Measurements from ENCODE around the gene HNRNPDL.
"Not testable (repeated sequence)": the region's sequence is repeated elsewhere in the genome, so short reads cannot be mapped to it uniquely, and the experiment has no call there.

Gene HNRNPDL

GRCh38 chr4:82436780-82437179 is 6.5 kb upstream of the HNRNPDL start:
- intact Hi-C loops (cut with DNase I), result no loop called here
- DNase-seq, result no peak

- intact Hi-C loops (cut with DNase I), result no loop called here
- DNase-seq, result no peak
Observed at GRCh38 chr4:82436130-82436529, 5.9 kb upstream of the HNRNPDL start.

- no peak for DNase-seq
- intact Hi-C loops (cut with DNase I), result loop anchor here (5.0 kb wide), 2 partner anchors 148 to 577 kb away; partner anchors contain the start of gene LIN54
Observed at GRCh38 chr4:82434949-82435348, 4.7 kb upstream of the HNRNPDL start.

- intact Hi-C loops (cut with DNase I), result loop anchor here (5.0 kb wide), 2 partner anchors 146 to 579 kb away; partner anchors contain the start of gene LIN54
Observed at GRCh38 chr4:82433791-82434190, 3.5 kb upstream of the HNRNPDL start.

GRCh38 chr4:82432596-82432995 is 2.3 kb upstream of the HNRNPDL start:
- intact Hi-C loops (cut with DNase I), result loop anchor here (5.0 kb wide), 2 partner anchors 145 to 580 kb away; partner anchors contain the start of gene LIN54

More at GRCh38 chr4:82433791-82434190, 3.5 kb upstream of the HNRNPDL start:
- no peak for DNase-seq

GRCh38 chr4:82431831-82432230 is 1.6 kb upstream of the HNRNPDL start:
- DNase-seq, result no peak
- intact Hi-C loops (cut with DNase I), result loop anchor here (5.0 kb wide), 2 partner anchors 145 to 580 kb away; partner anchors contain the start of gene LIN54

More at GRCh38 chr4:82432596-82432995, 2.3 kb upstream of the HNRNPDL start:
- no peak for DNase-seq

GRCh38 chr4:82430964-82431745 is 893 bp upstream of the HNRNPDL start:
- intact Hi-C loops (cut with DNase I), result loop anchor here (5.0 kb wide), 2 partner anchors 144 to 581 kb away; partner anchors contain the start of gene LIN54
- peak in 36 of 42 donors; percentile 13 to 70 (median 41) for DNase-seq

GRCh38 chr4:82429728-82430192 is 502 bp downstream of the HNRNPDL start:
- DNase-seq, result peak in 4 of 42 donors; percentile 6 to 68 (median 53)
- intact Hi-C loops (cut with DNase I), result loop anchor here (1.0 to 5.0 kb wide), 3 partner anchors 55 to 583 kb away; partner anchors contain the start of gene LIN54

- peak; percentile 68 to 97 (median 93) for DNase-seq
- intact Hi-C loops (cut with DNase I), result loop anchor here (1.0 kb wide), 1 partner anchor 55 kb away; no protein-coding TSS in a partner anchor
Observed at GRCh38 chr4:82428969-82429727, 1.1 kb downstream of the HNRNPDL start.

- intact Hi-C loops (cut with DNase I), result no loop called here
- no peak for DNase-seq
Observed at GRCh38 chr4:82428526-82428968, 1.7 kb downstream of the HNRNPDL start.

GRCh38 chr4:82425478-82425877 is 4.8 kb downstream of the HNRNPDL start:
- no peak for DNase-seq
- intact Hi-C loops (cut with DNase I), result no loop called here

- intact Hi-C loops (cut with DNase I), result no loop called here
- no peak for DNase-seq
Observed at GRCh38 chr4:82423245-82424054, 6.8 kb downstream of the HNRNPDL start.

GRCh38 chr4:82422616-82423015 is 7.6 kb downstream of the HNRNPDL start:
- intact Hi-C loops (cut with DNase I), result no loop called here
- DNase-seq, result no peak

- intact Hi-C loops (cut with DNase I), result no loop called here
- DNase-seq, result no peak
Observed at GRCh38 chr4:82421796-82422560, 8.3 kb downstream of the HNRNPDL start.

GRCh38 chr4:82419451-82419850 is 10.8 kb downstream of the HNRNPDL start:
- intact Hi-C loops (cut with DNase I), result no loop called here
- DNase-seq, result no peak

- intact Hi-C loops (cut with DNase I), result no loop called here
Observed at GRCh38 chr4:82415922-82416365, 14.3 kb downstream of the HNRNPDL start.

GRCh38 chr4:82415061-82415460 is 15.2 kb downstream of the HNRNPDL start:
- DNase-seq; intact Hi-C loops (cut with DNase I): not testable (repeated sequence)

More at GRCh38 chr4:82415922-82416365, 14.3 kb downstream of the HNRNPDL start:
- no peak for DNase-seq

GRCh38 chr4:82403725-82404124 is 26.5 kb downstream of the HNRNPDL start:
- intact Hi-C loops (cut with DNase I), result no loop called here
- no peak for DNase-seq

Measured in head of caudate nucleus (tissue), 42 donors.